SU-DHL-6 (cell line): ENCODE data around the gene CYTH4.

Source experiments
- H2AFZ ChIP-seq: fragments of 200-600 bp; sonication (generic); 2 replicates; pipeline ENCODE4 v1.6.1; 2014; ENCODE audit warnings: low read depth, mild to moderate bottlenecking, moderate library complexity, mixed read lengths, antibody characterized with exemption, low read length; ENCODE audit not compliant: severe bottlenecking
- H3F3A ChIP-seq: fragments of 200-600 bp; shearing (Covaris generic); 2 replicates; pipeline ENCODE4 v1.6.0; 2016; ENCODE audit warnings: antibody characterized with exemption, mild to moderate bottlenecking; ENCODE audit not compliant: insufficient read depth
- H3K27ac ChIP-seq: fragments of 200-600 bp; sonication (generic); 2 replicates; pipeline ENCODE4 v1.5.1; 2016; ENCODE audit warnings: low read depth, mild to moderate bottlenecking, low read length, moderate library complexity, mixed read lengths
- H3K27me3 ChIP-seq: fragments of 200-600 bp; sonication (generic), shearing (Covaris generic); 2 replicates; pipeline ENCODE4 v1.6.0; 2014; ENCODE audit warnings: mild to moderate bottlenecking, low read length
- H3K36me3 ChIP-seq: fragments of 200-600 bp; sonication (generic); 2 replicates; pipeline ENCODE4 v1.6.1; 2014; ENCODE audit warnings: mild to moderate bottlenecking, low read length, mixed read lengths
- H3K4me2 ChIP-seq: fragments of 300-600, 200-600 bp; shearing (Covaris generic), sonication (generic); 2 replicates; pipeline ENCODE4 v1.6.0; 2014; ENCODE audit warnings: low read length, low read depth, mild to moderate bottlenecking; ENCODE audit not compliant: poor library complexity, severe bottlenecking
- H3K4me3 ChIP-seq: fragments of 200-600 bp; sonication (generic); 2 replicates; pipeline ENCODE4 v1.5.1; 2014; ENCODE audit warnings: antibody characterized with exemption, low read length, mild to moderate bottlenecking, mixed read lengths; ENCODE audit not compliant: insufficient read depth, poor library complexity, severe bottlenecking
- H3K79me2 ChIP-seq: fragments of 200-600 bp; sonication (generic); 2 replicates; pipeline ENCODE4 v1.6.1; 2014; ENCODE audit warnings: mild to moderate bottlenecking, low read length, moderate library complexity; ENCODE audit not compliant: insufficient read depth
- H3K9ac ChIP-seq: fragments of 200-600 bp; sonication (generic); 2 replicates; pipeline ENCODE4 v1.7.0; 2014; ENCODE audit warnings: mild to moderate bottlenecking, low read length
- H3K9me2 ChIP-seq: fragments of 200-600 bp; sonication (generic); replicated peaks from 2 replicates; pipeline ENCODE4 v1.6.1; 2014; ENCODE audit warnings: low read length; ENCODE audit not compliant: insufficient read depth
- H3K9me3 ChIP-seq: fragments of 200-600 bp; sonication (generic); 2 replicates; pipeline ENCODE4 v1.6.1; 2014; ENCODE audit warnings: low read length, mixed read lengths; ENCODE audit not compliant: insufficient read depth
- H4K20me1 ChIP-seq: fragments of 200-600 bp; sonication (generic); 2 replicates; pipeline ENCODE4 v1.6.1; 2014; ENCODE audit warnings: low read depth, mild to moderate bottlenecking, antibody characterized with exemption, low read length, moderate library complexity, mixed read lengths
- CTCF ChIP-seq: fragments of 200-600 bp; sonication (generic); IDR thresholded peaks from one replicate; pipeline ENCODE4 v1.5.1; 2017; ENCODE audit warnings: antibody characterized with exemption, mild to moderate bottlenecking, low read length, moderate library complexity; ENCODE audit not compliant: insufficient read depth, poor library complexity, severe bottlenecking
- EZH2phosphoT487 ChIP-seq: fragments of 200-600 bp; sonication (generic), shearing (Covaris generic); conservative IDR thresholded peaks from 2 replicates; pipeline ENCODE4 v1.6.1; 2018; ENCODE audit warnings: mild to moderate bottlenecking, antibody characterized with exemption, low read length, moderate library complexity, mixed read lengths

Gene CYTH4

GRCh38 chr22:37302674-37303555 lies 20.6 kb downstream of the CYTH4 start:
- Histone ChIP-seq H3K36me3 (no peaks in the 10 kb centered on the region), H3K4me3 (no peak overlapping the region), H3K9me3 (no peaks in the 10 kb centered on the region), H3K9me2 (no peaks in the 10 kb centered on the region), H3K27ac (no peak overlapping the region), H3K79me2 (no peaks in the 10 kb centered on the region), H4K20me1 (no peaks in the 10 kb centered on the region), H3K9ac (no peak overlapping the region), H3K27me3 (no peaks in the 10 kb centered on the region), H3K4me2 (no peak overlapping the region), H2AFZ (no peak overlapping the region), H3F3A (peaks cover 12% of the 10 kb centered on the region)
- no peak for TF ChIP-seq EZH2phosphoT487

- no peak overlapping the region for H2AFZ ChIP-seq
- no peaks in the 10 kb centered on the region for H3K79me2 ChIP-seq
- H3K4me3 ChIP-seq = no peak overlapping the region
- H3K9me3 ChIP-seq = no peaks in the 10 kb centered on the region
- H3K9me2 ChIP-seq = no peaks in the 10 kb centered on the region
- no peak overlapping the region for H3K9ac ChIP-seq
- TF ChIP-seq EZH2phosphoT487 (no peak), CTCF (no peak)
- no peaks in the 10 kb centered on the region for H3K36me3 ChIP-seq
- H3F3A ChIP-seq = peaks cover 12% of the 10 kb centered on the region
- no peaks in the 10 kb centered on the region for H4K20me1 ChIP-seq
- H3K27me3 ChIP-seq = no peaks in the 10 kb centered on the region
- H3K4me2 ChIP-seq = no peak overlapping the region
- H3K27ac ChIP-seq = no peak overlapping the region
Observed at GRCh38 chr22:37303821-37304274, 21.5 kb downstream of the CYTH4 start.

- Histone ChIP-seq H3K4me2 (no peak overlapping the region), H3K9ac (no peak overlapping the region), H3K27me3 (no peaks in the 10 kb centered on the region), H3K4me3 (no peak overlapping the region), H3K9me2 (no peaks in the 10 kb centered on the region), H3K79me2 (no peaks in the 10 kb centered on the region), H3F3A (peaks cover 12% of the 10 kb centered on the region), H4K20me1 (no peaks in the 10 kb centered on the region), H2AFZ (no peak overlapping the region), H3K9me3 (no peaks in the 10 kb centered on the region), H3K27ac (no peak overlapping the region), H3K36me3 (no peaks in the 10 kb centered on the region)
- TF ChIP-seq EZH2phosphoT487 (no peak), CTCF (no peak)
Observed at GRCh38 chr22:37304595-37305343, 22.5 kb downstream of the CYTH4 start.

- Histone ChIP-seq H3K36me3 (no peaks in the 10 kb centered on the region), H3K9me3 (no peaks in the 10 kb centered on the region), H4K20me1 (no peaks in the 10 kb centered on the region), H3K4me3 (no peak overlapping the region), H3K9me2 (no peaks in the 10 kb centered on the region), H3F3A (peaks cover 12% of the 10 kb centered on the region), H3K79me2 (no peaks in the 10 kb centered on the region), H3K4me2 (no peak overlapping the region), H2AFZ (no peak overlapping the region), H3K27ac (no peak overlapping the region), H3K27me3 (no peaks in the 10 kb centered on the region), H3K9ac (no peak overlapping the region)
- no peak for TF ChIP-seq CTCF
- TF ChIP-seq EZH2phosphoT487 = no peak
Observed at GRCh38 chr22:37305887-37306286, 23.6 kb downstream of the CYTH4 start.
